Prostate gland (tissue), 2 donors: ENCODE data around the gene NTMT1.

Experiments used
- CTCF ChIP-seq, 4 experiments: fragments of 200-600 bp in 2 of 4; fragments of 450-650 bp in 2 of 4; sonication (generic) in 2 of 4; IDR thresholded peaks; 1 replicate in 3 of 4; 2 replicates in 1 of 4; pipeline ENCODE4 v1.5.1; 2016 to 2019; ENCODE audit warnings: antibody characterized with exemption in 4 of 4, mild to moderate bottlenecking in 2 of 4, moderate library complexity in 2 of 4
- POLR2A ChIP-seq: fragments of 450-650 bp; IDR thresholded peaks from one replicate; pipeline ENCODE4 v1.6.1; 2016; ENCODE audit warnings: antibody characterized with exemption, mild to moderate bottlenecking

- TF ChIP-seq POLR2A (no peak), CTCF (IDR thresholded peaks at IDR 0.05) (no peak)
These were observed 5.2 kb upstream of the NTMT1 start, which contains the start of gene C9orf50 for GRCh38 chr9:129620669-129621295.
